Suprapubic skin (tissue), 4 donors: ENCODE results near the gene BCAS2.

Experiments
- POLR2A ChIP-seq, 2 donors: fragments of 450-650 bp; IDR thresholded peaks; one replicate each; pipeline ENCODE4 v1.6.1; 2017; ENCODE audit warnings: antibody characterized with exemption in 2 of 2, mild to moderate bottlenecking in 2 of 2, moderate library complexity in 2 of 2
- POLR2AphosphoS5 ChIP-seq, 3 donors: sonication (generic); formaldehyde crosslinking; IDR thresholded peaks; one replicate each; pipeline ENCODE4 v1.6.1; 2017; ENCODE audit warnings: antibody characterized with exemption in 3 of 3
- TF ChIP-seq, protein P1 (sequence below), 2 donors: fragments of 200-600 bp in 1 of 2; fragments of 450-650 bp in 1 of 2; sonication (generic) in 1 of 2; IDR thresholded peaks; one replicate each; pipeline ENCODE4 v1.5.1; 2016 to 2019; ENCODE audit warnings: antibody characterized with exemption in 2 of 2, mild to moderate bottlenecking in 1 of 2, moderate library complexity in 1 of 2

DNA sequence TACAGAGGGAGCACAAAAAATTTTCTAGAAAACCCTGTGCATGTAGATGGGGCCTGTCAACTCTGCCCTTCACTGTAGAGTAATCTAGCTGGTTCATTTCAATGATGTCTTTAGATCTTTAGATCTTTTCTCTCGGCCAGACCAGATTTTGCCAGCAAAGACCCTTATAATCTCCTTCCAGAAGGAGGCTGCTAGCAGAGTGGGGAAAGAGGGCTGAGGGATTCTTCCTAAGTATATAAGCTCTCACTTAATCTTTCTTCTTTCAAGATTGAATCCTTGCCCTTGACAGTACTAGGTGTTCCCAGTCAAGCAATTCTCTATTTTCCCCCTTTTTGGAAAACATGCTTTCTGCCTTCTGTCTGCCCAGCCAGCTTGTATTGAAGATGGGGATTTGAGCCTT lies 34.3 kb downstream of the BCAS2 start:
- TF ChIP-seq POLR2A (IDR thresholded peaks at IDR 0.05) (no peak), POLR2AphosphoS5 (IDR thresholded peaks at IDR 0.05) (no peak)
- TF ChIP-seq, protein P1, sequence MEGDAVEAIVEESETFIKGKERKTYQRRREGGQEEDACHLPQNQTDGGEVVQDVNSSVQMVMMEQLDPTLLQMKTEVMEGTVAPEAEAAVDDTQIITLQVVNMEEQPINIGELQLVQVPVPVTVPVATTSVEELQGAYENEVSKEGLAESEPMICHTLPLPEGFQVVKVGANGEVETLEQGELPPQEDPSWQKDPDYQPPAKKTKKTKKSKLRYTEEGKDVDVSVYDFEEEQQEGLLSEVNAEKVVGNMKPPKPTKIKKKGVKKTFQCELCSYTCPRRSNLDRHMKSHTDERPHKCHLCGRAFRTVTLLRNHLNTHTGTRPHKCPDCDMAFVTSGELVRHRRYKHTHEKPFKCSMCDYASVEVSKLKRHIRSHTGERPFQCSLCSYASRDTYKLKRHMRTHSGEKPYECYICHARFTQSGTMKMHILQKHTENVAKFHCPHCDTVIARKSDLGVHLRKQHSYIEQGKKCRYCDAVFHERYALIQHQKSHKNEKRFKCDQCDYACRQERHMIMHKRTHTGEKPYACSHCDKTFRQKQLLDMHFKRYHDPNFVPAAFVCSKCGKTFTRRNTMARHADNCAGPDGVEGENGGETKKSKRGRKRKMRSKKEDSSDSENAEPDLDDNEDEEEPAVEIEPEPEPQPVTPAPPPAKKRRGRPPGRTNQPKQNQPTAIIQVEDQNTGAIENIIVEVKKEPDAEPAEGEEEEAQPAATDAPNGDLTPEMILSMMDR (IDR thresholded peaks at IDR 0.05), result no peak
